ENCODE data around the gene SSB. TPM values are rescaled to one million over a fixed set of nuclear protein-coding genes. Genes with fewer than 3 reads are reported as not detected.

SSB gene
- total RNA-seq, 1 experiment from 2014 or later = 102 TPM

- in situ Hi-C loops (cut with HindIII; ENCODE audit: low pct_unique_long_range_greater_than_20kb, low sequenced_read_pairs) = no loop called here
- DNase-seq (ENCODE audit: low read depth) = no peak
Measured at GRCh38 chr2:169860149-169860548, 61.5 kb downstream of the SSB start.

Other genes with a start within 250 kb of the SSB start
- 10.8 and 14.0 TPM in 2 replicates for gene FASTKD1, start 225.0 kb upstream of the SSB start, total RNA-seq (2014; rRNA removed; shearing (Covaris generic); ENCODE audit: low replicate concordance)
- 11.7 and 21.1 TPM in 2 replicates for gene PPIG, start 214.5 kb upstream of the SSB start, total RNA-seq (2014; rRNA removed; shearing (Covaris generic); ENCODE audit: low replicate concordance)
- gene CFAP210, start 104.5 kb upstream of the SSB start, total RNA-seq (2014; rRNA removed; shearing (Covaris generic); ENCODE audit: low replicate concordance) = not detected in 2 replicates
- 7.5 and 10.8 TPM in 2 replicates for gene PHOSPHO2, start 104.4 kb upstream of the SSB start, total RNA-seq (2014; rRNA removed; shearing (Covaris generic); ENCODE audit: low replicate concordance)
- gene KLHL23, start 65.0 kb upstream of the SSB start, total RNA-seq (2014; rRNA removed; shearing (Covaris generic); ENCODE audit: low replicate concordance) = 7.7 and 11.8 TPM in 2 replicates
- gene METTL5, start 26.0 kb downstream of the SSB start, total RNA-seq (2014; rRNA removed; shearing (Covaris generic); ENCODE audit: low replicate concordance) = 68.4 and 101 TPM in 2 replicates
- 8.6 and 22.9 TPM in 2 replicates for gene UBR3, start 28.6 kb downstream of the SSB start, total RNA-seq (2014; rRNA removed; shearing (Covaris generic); ENCODE audit: low replicate concordance)

Measured in Caki2 (cell line).